Measurements from ENCODE around the gene RALGPS1.

RALGPS1 gene

DNA sequence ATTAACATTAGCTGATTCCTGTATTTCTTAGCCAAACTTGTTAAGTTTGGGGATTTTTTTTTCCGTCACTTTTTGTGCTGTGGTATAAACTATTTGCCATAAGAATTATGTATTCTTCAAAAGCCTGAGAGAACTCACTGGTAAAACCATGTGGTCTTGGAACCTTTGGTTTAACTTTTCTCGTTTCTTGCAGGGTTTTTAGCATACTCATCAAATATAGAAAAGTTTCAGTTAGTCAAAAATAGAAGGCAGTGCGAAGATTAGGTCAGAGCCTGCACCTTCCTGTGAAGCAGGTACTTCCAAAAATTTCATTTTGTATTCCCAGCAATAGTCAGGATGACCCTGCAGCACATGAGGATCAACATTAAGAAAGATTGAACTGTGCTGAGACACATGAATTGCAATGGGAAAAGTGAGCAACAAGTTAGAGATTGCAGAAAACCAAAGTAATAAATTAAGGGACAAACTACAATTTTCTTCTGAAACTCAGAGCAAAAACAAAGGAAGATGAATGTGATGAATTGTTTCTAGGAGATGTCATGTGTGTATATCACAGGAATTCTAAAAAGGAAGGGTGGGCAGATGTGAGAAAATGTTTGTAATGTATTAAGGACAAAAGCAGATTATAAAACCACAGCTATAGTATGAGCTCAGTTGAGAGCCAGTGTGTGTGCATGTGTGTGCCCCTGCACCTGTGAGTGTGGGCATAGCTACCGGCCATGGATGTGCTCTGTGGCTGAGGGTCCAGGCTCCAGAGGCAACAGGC lies 105.6 kb downstream of the RALGPS1 start:
- TF ChIP-seq, protein P1, sequence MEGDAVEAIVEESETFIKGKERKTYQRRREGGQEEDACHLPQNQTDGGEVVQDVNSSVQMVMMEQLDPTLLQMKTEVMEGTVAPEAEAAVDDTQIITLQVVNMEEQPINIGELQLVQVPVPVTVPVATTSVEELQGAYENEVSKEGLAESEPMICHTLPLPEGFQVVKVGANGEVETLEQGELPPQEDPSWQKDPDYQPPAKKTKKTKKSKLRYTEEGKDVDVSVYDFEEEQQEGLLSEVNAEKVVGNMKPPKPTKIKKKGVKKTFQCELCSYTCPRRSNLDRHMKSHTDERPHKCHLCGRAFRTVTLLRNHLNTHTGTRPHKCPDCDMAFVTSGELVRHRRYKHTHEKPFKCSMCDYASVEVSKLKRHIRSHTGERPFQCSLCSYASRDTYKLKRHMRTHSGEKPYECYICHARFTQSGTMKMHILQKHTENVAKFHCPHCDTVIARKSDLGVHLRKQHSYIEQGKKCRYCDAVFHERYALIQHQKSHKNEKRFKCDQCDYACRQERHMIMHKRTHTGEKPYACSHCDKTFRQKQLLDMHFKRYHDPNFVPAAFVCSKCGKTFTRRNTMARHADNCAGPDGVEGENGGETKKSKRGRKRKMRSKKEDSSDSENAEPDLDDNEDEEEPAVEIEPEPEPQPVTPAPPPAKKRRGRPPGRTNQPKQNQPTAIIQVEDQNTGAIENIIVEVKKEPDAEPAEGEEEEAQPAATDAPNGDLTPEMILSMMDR (IDR thresholded peaks at IDR 0.05) = no peak

DNA sequence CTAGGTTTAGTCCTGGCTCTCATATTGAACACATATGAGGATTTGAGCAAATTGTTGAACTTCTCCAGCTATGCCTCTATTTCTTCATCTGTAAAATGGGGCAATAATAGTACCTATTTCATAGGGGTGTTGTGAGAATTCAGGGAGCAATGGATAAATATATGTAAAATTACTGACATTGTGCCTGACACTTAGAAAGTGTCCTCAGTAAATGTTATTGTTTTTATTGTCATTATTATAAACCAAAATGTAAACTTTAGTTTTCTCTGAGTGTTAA lies 106.2 kb downstream of the RALGPS1 start:
- TF ChIP-seq, protein P1 (IDR thresholded peaks at IDR 0.05) = no peak

DNA sequence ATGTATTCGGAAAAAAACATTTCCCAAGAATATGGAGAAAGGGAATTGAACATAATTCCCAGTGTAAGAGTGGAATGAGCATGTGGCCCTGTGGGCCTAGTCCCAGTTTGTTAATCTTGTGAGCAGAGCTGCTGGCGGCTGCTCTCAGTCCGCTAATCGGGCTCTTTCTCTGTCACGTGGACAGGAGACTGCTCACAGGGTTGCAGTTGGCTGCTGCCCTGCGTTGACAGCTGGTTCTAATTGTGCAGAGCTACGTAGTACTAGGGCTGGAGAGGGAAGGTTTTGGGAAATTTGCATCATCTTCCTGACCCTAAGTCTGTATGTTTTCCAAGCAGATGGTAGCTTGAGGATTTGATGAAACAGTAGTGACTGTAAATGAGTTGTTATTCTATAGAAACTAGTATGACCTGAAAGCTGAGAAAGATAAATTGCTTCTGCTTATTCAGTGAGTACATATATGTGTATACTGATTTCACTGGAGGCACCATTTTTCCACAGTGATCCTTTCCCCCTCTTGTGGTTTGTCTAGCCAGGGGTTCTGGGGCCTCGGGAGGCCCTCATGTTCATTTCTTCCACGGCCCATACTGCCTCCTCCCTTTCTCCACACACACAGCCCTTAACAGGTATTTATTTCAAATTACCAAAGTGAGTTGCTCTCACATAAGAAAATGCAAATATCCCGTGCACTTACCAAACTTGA lies 107.2 kb downstream of the RALGPS1 start:
- TF ChIP-seq, protein P1 (IDR thresholded peaks at IDR 0.05) = no peak

DNA sequence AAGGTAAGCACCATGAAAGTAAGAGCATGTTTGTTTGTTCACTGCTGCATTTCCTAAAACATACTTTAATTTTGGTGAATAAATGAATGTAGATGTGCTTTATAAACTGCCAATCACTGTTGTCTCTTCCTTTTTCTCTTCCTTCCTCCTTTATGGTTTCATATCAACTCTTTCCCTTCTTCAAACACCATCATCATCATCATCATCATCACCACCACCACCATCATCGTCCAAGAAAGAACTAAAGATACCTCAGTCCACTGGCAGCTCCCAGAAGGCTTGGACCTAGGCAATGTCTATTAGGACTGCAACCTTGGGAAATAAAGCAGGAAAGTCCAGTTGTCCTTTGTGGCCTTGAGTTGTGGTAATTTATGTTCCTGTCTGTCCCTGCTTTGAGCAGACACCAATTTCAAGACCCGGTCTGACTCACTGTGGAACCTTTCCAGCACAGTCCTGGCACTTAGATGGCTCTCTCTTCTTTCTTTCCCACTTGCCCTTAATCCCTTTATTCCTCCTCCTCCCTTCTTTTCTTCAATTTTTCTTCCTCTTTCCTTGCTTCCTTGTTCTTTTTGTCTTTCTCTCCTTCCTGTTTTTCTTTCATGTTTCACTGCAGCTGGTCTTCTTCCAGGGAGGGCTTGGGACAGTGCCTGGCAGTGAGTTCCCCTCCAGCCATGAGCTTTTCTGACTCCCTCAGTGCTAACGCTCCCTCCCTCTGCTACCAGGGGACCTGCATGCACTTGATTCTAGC lies 108.5 kb downstream of the RALGPS1 start:
- TF ChIP-seq, protein P1 (IDR thresholded peaks at IDR 0.05) = no peak

DNA sequence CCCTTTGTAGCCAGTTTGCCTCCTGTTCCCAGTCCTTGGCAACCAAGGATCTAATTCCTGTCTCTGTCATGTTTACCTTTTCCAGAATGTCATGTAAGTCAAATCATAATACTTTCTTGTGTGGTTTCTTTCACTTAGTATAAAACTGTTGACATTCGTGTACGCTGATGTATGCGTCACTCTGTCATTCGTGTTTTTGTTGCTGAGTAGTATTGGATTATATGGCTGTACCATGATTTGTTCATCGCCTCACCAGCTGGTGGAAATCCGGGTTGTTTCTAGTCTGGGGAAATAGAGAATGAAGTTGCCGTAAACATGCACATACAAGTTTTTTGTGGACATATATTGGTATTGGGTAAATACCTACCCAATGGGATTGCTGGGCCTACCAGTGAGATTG lies 110.5 kb downstream of the RALGPS1 start:
- TF ChIP-seq, protein P1 (IDR thresholded peaks at IDR 0.05) = no peak

DNA sequence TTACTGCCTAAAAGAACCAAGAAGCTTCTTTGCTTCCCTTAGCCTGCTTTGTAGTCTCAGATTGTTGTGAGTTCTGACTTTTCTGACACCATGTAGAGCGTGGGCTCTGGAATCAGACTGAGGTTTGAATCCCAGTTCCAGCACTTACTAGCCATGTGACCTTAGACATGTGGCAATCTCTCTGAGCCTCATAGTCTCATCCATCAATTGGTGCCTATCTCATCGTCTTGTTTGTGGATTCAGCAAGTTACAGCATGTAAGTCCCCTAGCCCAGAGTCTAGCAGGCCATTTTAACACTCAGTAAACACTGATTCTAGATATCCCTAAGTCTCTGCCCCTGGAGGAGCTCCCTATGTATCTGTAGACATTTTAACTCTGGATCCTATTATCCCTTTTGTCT lies 113.1 kb downstream of the RALGPS1 start:
- TF ChIP-seq, protein P1 (IDR thresholded peaks at IDR 0.05) = no peak

DNA sequence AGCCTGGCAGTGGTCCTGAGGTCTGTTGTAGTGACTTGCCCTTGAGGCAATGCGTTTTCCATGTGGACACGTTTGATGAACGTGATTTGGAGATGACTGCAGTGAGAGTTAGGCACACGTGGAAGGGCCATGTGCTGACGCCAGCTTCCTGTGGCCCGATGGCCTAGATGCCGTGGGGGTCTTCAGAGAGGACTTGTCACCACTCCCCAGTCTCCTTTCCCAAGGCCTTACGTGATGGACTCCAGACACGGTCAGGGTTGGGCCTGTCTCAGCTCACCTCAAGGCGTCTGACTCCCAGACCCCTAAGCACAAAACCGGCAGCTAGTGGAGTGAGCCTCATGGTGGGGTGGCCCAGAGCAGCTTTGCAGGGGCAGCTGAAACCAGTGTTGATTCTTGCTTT lies 115.0 kb downstream of the RALGPS1 start:
- TF ChIP-seq, protein P1 (IDR thresholded peaks at IDR 0.05) = no peak
